IPS-18c (cell line): Measurements from ENCODE around the gene ARAP2.

Source experiments
- H3K4me3 ChIP-seq: 2 replicates; pipeline ENCODE4 v1.7.0; 2013; ENCODE audit warnings: low read depth, mild to moderate bottlenecking, low read length, moderate library complexity; ENCODE audit not compliant: insufficient read depth
- H3K9me3 ChIP-seq: one replicate; pipeline ENCODE4 v1.6.1; 2013; ENCODE audit warnings: mild to moderate bottlenecking, low read length, moderate library complexity; ENCODE audit not compliant: control insufficient read depth, insufficient read depth

ARAP2 gene

GRCh38 chr4:36244257-36245082, at the start of gene ARAP2:
Gene ARAP2, minus strand, starts transcription at chr4:36244514. Its CDS starts 15,028 bp downstream, at chr4:36229486.
- Histone ChIP-seq H3K4me3 (peak within 1 kb of the TSS; percentile 73), H3K9me3 (peaks cover 4% of the 10 kb centered on the region)

GRCh38 chr4:36292556-36293188, 48.4 kb upstream of the ARAP2 start:
- H3K9me3 ChIP-seq: no peaks in the 10 kb centered on the region
- H3K4me3 ChIP-seq: no peak overlapping the region

GRCh38 chr4:36290641-36291040, 46.3 kb upstream of the ARAP2 start:
- Histone ChIP-seq H3K4me3 (no peak overlapping the region), H3K9me3 (no peaks in the 10 kb centered on the region)

GRCh38 chr4:36288731-36289426, 44.6 kb upstream of the ARAP2 start:
- no peaks in the 10 kb centered on the region for H3K9me3 ChIP-seq
- no peak overlapping the region for H3K4me3 ChIP-seq

- H3K4me3 ChIP-seq: no peak overlapping the region
- H3K9me3 ChIP-seq: no peaks in the 10 kb centered on the region
These were observed 42.2 kb upstream of the ARAP2 start for GRCh38 chr4:36286481-36286871.

- H3K4me3 ChIP-seq: no peak overlapping the region
- no peaks in the 10 kb centered on the region for H3K9me3 ChIP-seq
These were observed 41.6 kb upstream of the ARAP2 start for GRCh38 chr4:36285784-36286480.

- Histone ChIP-seq H3K4me3 (no peak overlapping the region), H3K9me3 (no peaks in the 10 kb centered on the region)
These were observed 39.7 kb upstream of the ARAP2 start for GRCh38 chr4:36283912-36284465.

- no peak overlapping the region for H3K4me3 ChIP-seq
- no peaks in the 10 kb centered on the region for H3K9me3 ChIP-seq
These were observed 38.3 kb upstream of the ARAP2 start for GRCh38 chr4:36282503-36283030.

GRCh38 chr4:36281384-36282106, 37.2 kb upstream of the ARAP2 start, which contains the start of gene DTHD1:
Gene DTHD1, plus strand, starts transcription at chr4:36281616. Its CDS starts 143 bp downstream, at chr4:36281759.
- Histone ChIP-seq H3K9me3 (no peaks in the 10 kb centered on the region), H3K4me3 (no peak within 1 kb of the TSS)

GRCh38 chr4:36280555-36280954, 36.2 kb upstream of the ARAP2 start:
- Histone ChIP-seq H3K9me3 (no peaks in the 10 kb centered on the region), H3K4me3 (no peak overlapping the region)

- Histone ChIP-seq H3K4me3 (no peak overlapping the region), H3K9me3 (no peaks in the 10 kb centered on the region)
These were observed 34.5 kb upstream of the ARAP2 start for GRCh38 chr4:36278789-36279188.

- H3K9me3 ChIP-seq: no peaks in the 10 kb centered on the region
- no peak overlapping the region for H3K4me3 ChIP-seq
These were observed 33.2 kb upstream of the ARAP2 start for GRCh38 chr4:36277533-36277932.

GRCh38 chr4:36274158-36274557, 29.8 kb upstream of the ARAP2 start:
- Histone ChIP-seq H3K9me3 (no peaks in the 10 kb centered on the region), H3K4me3 (no peak overlapping the region)

GRCh38 chr4:36273276-36273675, 29.0 kb upstream of the ARAP2 start:
- Histone ChIP-seq H3K4me3 (no peak overlapping the region), H3K9me3 (no peaks in the 10 kb centered on the region)

GRCh38 chr4:36269533-36270173, 25.3 kb upstream of the ARAP2 start:
- Histone ChIP-seq H3K9me3 (no peaks in the 10 kb centered on the region), H3K4me3 (no peak overlapping the region)

- no peaks in the 10 kb centered on the region for H3K9me3 ChIP-seq
- no peak overlapping the region for H3K4me3 ChIP-seq
These were observed 24.8 kb upstream of the ARAP2 start for GRCh38 chr4:36269101-36269500.
